ENCODE results near the gene PTPN14.
A peak's percentile ranks its signal among the peaks of the same experiment; 100 is the strongest.

The PTPN14 gene

DNA sequence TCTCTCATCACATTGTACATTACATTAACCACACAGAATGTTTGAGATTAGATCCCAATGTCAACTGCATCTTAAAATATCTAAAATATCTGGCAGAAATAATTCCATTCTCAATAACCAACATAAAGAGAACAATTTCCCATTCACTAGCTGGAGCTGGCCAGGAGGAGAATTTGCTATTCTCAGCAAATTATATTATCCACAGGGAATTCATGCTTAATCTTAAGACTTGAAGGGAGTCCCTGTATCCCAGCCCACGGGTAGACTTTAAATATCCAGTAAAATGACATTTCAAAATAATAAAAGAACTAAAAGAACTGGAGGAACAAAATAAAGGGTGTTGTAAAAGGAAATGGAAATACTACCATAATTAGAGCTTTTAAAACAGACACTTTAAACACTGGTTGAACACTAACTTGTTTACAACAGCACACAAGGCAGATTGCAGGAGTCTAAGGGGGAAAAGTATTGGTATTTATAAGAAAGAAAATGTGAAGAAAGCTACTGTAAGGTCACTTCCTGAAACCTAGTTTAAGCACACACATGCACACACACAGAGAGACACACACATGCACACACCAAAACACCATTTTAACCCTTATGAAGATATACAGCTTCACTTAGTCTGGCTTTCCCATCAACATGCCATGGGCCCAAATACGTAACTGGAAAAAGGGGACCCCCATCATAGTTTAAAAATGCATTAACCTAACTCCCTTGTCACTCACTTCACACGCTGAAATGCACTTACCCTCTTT, 107.0 kb downstream of the PTPN14 start:
- peaks cover 69% of the 10 kb centered on the region for H3K4me1 Mint-ChIP-seq (ENCODE audit: low read depth)
- H3K36me3 Mint-ChIP-seq (ENCODE audit: low read depth), result no peaks in the 10 kb centered on the region
- H3K27me3 Mint-ChIP-seq, result peaks cover 9% of the 10 kb centered on the region
- peak overlapping the region; percentile 51 for H3K27ac Mint-ChIP-seq
- no peak overlapping the region for H3K4me3 Mint-ChIP-seq
- peaks cover 2% of the 10 kb centered on the region for H3K9me3 Mint-ChIP-seq
- DNase-seq, result no peak

DNA sequence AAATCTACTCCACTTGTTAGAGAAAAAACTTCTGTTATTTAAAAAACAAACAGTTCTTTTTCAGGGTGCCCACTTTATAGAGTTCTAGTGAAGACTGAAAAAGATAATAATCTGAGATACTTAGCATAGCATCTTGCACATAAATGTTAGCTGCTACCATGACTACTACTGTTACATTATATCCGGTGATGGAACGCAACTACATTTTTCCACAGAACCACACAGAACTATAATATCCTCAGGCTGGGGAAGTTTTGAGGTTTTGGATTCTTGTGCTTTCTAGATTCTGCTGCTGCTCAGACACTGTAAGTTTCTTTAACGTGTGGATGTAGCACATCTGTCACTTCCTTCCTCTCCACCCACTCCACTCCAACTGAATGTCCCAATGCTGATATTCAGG, 110.3 kb downstream of the PTPN14 start:
- no peak overlapping the region for H3K4me3 Mint-ChIP-seq
- peaks cover 11% of the 10 kb centered on the region for H3K27me3 Mint-ChIP-seq
- DNase-seq, result no peak
- H3K9me3 Mint-ChIP-seq, result no peaks in the 10 kb centered on the region
- H3K27ac Mint-ChIP-seq, result peak overlapping the region; percentile 91
- H3K36me3 Mint-ChIP-seq (ENCODE audit: low read depth), result no peaks in the 10 kb centered on the region
- peaks cover 66% of the 10 kb centered on the region for H3K4me1 Mint-ChIP-seq (ENCODE audit: low read depth)

DNA sequence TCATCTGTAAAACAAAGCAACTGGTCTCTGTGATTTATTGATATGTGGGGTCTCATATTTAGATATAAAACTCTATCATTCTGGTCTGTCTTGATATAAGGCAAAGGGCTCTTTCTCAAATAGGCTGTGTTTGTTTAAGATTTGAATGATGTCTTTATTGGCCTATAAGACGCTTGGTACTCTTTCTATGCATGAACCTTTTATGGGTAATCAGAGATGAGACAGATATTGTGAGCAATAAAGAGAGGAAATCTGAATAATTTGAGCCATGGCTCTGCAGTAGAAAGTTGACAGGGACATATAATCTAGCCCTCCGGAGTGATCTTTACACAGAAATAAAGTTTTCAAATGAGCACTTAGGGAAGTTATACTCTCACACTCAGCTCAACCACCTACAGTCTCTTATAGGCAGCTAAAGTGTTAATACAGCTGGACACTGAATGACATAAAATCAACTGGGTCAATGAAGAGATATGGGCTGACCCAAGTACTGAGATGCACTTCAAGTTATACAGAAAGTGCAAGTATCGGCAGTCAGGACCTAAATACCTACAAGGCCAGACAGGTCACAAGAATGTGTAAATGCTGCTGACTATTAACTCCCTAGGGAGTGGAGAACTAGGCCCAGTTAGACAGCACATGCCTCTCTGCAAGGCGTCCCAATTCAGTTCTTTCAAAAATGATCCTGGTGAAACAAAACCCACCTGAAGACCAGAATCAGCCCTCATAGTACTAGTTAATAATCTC, 111.0 kb downstream of the PTPN14 start:
- H3K27me3 Mint-ChIP-seq, result peaks cover 11% of the 10 kb centered on the region
- H3K4me3 Mint-ChIP-seq, result peak overlapping the region; percentile 39
- H3K9me3 Mint-ChIP-seq, result no peaks in the 10 kb centered on the region
- H3K36me3 Mint-ChIP-seq (ENCODE audit: low read depth), result no peaks in the 10 kb centered on the region
- no peak for DNase-seq
- peaks cover 60% of the 10 kb centered on the region for H3K4me1 Mint-ChIP-seq (ENCODE audit: low read depth)
- peak overlapping the region; percentile 91 for H3K27ac Mint-ChIP-seq

DNA sequence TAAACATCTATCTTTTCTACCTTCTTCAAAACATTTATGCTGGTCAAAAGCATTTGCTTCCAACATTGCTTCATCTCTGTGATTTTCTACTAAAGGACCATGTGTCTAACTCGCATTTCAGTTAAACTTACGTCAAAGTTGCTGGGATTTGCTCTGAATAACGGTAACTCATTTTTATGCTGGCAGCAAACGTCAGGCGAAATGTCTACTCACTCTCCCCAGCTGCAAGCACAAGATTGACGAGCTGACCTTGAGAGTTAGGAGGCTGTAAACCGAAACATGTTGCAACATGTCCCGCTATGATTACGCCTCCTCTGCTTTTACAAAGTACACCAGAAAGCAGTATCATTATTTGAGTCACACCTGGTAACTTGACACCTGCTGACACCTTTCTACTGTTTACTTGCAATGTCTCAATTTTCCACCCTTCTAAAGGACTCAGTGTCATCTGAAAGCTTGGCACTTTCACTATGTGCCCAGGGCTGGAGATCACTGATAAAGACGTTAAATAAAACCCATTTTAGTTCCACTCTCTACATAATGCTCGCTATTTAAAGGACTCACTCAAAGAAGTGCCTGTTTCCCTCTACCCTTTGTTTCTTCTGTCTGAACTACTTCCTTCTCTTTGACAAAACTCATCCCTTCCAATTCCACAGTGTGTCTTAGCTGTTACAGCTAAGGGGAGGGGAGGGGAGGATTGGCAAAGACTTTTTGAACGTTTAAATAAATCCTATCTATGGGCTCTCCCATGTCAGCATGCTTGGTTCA, 111.9 kb downstream of the PTPN14 start:
- Mint-ChIP-seq H3K27ac (peak overlapping the region; percentile 91), H3K4me1 (ENCODE audit: low read depth) (peaks cover 52% of the 10 kb centered on the region), H3K27me3 (peaks cover 11% of the 10 kb centered on the region), H3K9me3 (no peaks in the 10 kb centered on the region), H3K4me3 (peak overlapping the region; percentile 43), H3K36me3 (ENCODE audit: low read depth) (no peaks in the 10 kb centered on the region)
- no peak for DNase-seq

DNA sequence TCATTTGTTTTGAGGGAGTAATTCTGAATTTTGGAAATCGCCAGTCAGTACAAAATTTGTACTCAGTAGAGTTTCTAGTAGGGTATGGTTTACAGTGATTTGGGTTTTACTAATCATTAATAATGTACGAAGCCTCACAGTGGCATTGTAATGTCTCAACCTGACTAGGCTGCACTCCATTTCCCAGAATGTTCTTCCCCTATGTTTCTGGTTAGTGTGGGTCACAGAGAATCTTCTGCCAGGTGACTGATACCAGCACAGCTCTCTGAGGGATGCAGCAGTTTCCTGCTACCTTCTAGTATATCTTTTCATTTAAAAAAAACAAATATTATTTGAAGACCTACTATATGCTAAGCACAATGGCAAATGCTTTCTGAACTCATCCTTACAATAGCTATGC, 112.9 kb downstream of the PTPN14 start:
- H3K4me3 Mint-ChIP-seq, result no peak overlapping the region
- H3K36me3 Mint-ChIP-seq (ENCODE audit: low read depth), result no peaks in the 10 kb centered on the region
- H3K9me3 Mint-ChIP-seq, result no peaks in the 10 kb centered on the region
- DNase-seq, result no peak
- peaks cover 10% of the 10 kb centered on the region for H3K27me3 Mint-ChIP-seq
- H3K27ac Mint-ChIP-seq, result peak overlapping the region; percentile 91
- peaks cover 46% of the 10 kb centered on the region for H3K4me1 Mint-ChIP-seq (ENCODE audit: low read depth)

DNA sequence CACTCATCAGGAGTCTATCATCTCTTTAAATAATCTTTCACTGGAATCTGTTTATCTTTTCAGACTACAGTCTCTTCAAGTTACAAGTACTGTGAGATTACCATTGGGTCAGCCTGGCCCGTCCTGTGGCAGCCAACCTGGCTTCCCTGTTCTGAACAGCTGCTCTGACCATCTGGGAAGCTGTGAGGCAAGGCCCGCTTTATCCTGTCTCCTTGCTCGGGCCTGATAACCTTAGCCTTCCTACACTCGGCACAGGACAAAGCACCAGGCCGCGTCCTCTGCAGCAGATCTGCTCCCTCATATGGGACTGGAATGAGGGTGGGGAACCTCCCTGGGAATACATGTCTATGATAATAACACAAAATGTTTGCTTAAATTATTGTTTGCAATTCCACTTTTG, 113.3 kb downstream of the PTPN14 start:
- no peaks in the 10 kb centered on the region for H3K9me3 Mint-ChIP-seq
- peak overlapping the region; percentile 91 for H3K27ac Mint-ChIP-seq
- H3K36me3 Mint-ChIP-seq (ENCODE audit: low read depth), result no peaks in the 10 kb centered on the region
- peaks cover 6% of the 10 kb centered on the region for H3K27me3 Mint-ChIP-seq
- H3K4me3 Mint-ChIP-seq, result no peak overlapping the region
- DNase-seq, result no peak
- peaks cover 43% of the 10 kb centered on the region for H3K4me1 Mint-ChIP-seq (ENCODE audit: low read depth)

DNA sequence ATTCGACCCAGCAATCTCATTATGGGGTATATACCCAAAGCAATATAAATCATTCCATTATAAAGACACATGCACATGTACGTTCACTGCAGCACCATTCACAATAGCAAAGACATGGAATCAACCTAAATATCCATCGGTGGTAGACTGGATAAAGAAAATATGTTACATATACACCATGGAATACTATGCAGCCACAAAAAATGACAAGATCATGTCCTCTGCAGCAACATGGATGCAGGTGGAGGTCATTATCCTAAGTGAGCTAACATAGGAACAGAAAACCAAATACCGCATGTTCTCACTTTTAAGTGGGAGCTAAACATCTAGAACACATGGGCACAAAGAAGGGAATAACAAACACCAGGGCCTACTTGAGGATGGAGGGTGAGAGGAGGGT, 115.5 kb downstream of the PTPN14 start:
- no peak overlapping the region for H3K27ac Mint-ChIP-seq

DNA sequence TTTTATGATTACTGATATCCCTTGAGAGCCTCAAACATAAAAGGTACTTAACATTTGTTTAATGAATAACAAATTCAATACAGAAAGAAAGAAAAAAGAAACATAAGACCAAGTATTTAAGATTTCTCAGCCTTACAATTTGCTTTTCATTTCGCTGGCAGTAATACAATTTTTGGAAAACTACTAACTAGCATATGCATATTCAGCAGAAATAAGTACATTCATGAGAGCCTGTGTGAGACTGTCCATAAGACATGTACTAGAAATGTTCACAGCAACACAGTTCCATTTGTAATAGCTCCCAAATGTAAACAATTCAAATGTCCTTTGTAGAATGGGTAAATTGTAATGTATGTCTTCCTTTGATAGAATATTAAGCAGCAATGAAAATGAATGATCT, 119.2 kb downstream of the PTPN14 start:
- Mint-ChIP-seq H3K36me3 (ENCODE audit: low read depth) (no peaks in the 10 kb centered on the region), H3K27ac (no peak overlapping the region), H3K27me3 (no peaks in the 10 kb centered on the region), H3K4me3 (no peak overlapping the region), H3K9me3 (no peaks in the 10 kb centered on the region), H3K4me1 (ENCODE audit: low read depth) (peaks cover 18% of the 10 kb centered on the region)
- no peak for DNase-seq

More for the DNA sequence above, 115.5 kb downstream of the PTPN14 start:
- Mint-ChIP-seq H3K27me3 (peaks cover 2% of the 10 kb centered on the region), H3K4me1 (ENCODE audit: low read depth) (peaks cover 34% of the 10 kb centered on the region), H3K4me3 (no peak overlapping the region), H3K36me3 (ENCODE audit: low read depth) (no peaks in the 10 kb centered on the region), H3K9me3 (no peaks in the 10 kb centered on the region)
- DNase-seq, result no peak

DNA sequence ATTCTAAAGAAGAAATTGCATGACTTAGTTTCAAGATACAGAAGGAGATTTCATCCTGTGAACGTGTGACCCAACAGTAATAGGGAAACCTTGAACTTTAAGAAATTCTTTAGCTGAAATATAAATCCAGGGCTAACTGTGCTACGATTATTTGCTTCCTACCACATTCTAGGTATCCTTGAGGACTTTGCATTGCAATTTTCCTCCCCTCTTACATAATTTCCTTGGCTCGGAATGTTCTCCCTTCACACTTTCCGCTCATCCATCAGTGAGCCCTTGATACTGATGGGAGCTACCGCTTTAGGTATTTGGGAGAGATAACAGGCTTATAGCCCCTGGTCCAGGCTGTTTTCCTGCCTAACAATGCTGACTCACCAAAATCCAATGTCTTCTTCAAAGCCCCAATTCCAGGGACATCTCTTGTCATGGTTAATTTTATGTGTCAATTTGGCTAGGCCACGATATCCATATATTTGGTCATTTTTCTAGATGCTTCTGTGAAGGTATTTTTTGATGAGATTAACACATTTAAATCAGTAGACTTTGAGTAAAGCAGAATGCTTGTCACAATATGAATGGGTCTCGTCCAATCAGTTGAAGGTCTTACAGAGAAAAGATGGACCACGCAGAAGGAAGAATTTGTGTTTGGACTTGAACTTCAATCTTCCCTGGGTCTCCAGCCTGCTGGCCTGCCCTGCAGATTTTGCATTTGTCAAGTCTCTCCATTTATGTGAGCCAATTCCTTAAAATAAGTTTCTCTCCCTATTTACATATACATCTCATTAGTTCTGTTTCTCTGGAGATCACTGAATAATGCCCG, 121.2 kb downstream of the PTPN14 start:
- DNase-seq, result no peak
- Mint-ChIP-seq H3K36me3 (ENCODE audit: low read depth) (no peaks in the 10 kb centered on the region), H3K27ac (no peak overlapping the region), H3K4me1 (ENCODE audit: low read depth) (peaks cover 26% of the 10 kb centered on the region), H3K27me3 (no peaks in the 10 kb centered on the region), H3K9me3 (no peaks in the 10 kb centered on the region), H3K4me3 (no peak overlapping the region)

DNA sequence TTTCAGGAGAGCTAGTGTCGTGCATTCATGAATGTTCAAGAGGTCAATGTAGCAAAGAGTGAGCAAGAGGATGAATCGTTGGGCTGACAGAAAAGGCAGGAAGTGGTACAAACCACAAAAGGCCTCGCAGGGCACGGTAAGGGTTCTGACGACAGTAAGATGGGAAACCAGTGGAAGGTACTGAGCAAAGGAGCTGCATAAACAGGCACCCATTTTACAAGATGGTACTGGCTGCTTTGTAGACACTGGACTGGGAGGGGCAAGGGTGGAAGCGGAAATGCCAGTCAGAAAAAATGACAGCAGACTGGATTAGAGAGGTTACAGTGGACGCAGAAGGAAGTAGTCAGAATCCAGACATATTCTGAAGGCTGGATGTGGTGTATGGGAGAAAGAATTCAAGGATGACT, 123.5 kb downstream of the PTPN14 start:
- H3K4me1 Mint-ChIP-seq (ENCODE audit: low read depth), result peaks cover 26% of the 10 kb centered on the region
- H3K9me3 Mint-ChIP-seq, result no peaks in the 10 kb centered on the region
- H3K27ac Mint-ChIP-seq, result peak overlapping the region; percentile 92
- no peaks in the 10 kb centered on the region for H3K27me3 Mint-ChIP-seq
- DNase-seq, result peak; percentile 58
- H3K36me3 Mint-ChIP-seq (ENCODE audit: low read depth), result no peaks in the 10 kb centered on the region
- H3K4me3 Mint-ChIP-seq, result peak overlapping the region; percentile 52

DNA sequence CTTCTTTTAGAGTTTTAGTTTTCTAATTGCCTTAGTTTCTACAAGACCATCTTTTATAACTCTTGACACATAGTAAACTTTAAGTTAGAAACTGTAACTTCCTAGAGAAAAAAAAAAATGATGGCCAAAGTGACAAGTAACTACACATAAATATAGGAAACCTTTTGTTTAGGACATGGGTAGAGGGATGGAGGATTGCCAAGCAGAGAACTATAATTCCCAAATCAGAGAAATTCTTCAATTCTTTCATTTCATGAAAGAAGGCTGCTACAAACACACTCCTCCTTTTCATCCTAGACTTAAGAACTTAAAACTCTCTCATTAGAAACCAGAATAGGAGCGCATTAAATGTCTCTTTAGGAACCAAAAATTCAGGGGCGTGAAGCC, 125.0 kb downstream of the PTPN14 start:
- Mint-ChIP-seq H3K4me1 (ENCODE audit: low read depth) (peaks cover 26% of the 10 kb centered on the region), H3K4me3 (no peak overlapping the region), H3K9me3 (peaks cover 4% of the 10 kb centered on the region), H3K27ac (no peak overlapping the region), H3K27me3 (no peaks in the 10 kb centered on the region), H3K36me3 (ENCODE audit: low read depth) (no peaks in the 10 kb centered on the region)
- DNase-seq, result no peak

DNA sequence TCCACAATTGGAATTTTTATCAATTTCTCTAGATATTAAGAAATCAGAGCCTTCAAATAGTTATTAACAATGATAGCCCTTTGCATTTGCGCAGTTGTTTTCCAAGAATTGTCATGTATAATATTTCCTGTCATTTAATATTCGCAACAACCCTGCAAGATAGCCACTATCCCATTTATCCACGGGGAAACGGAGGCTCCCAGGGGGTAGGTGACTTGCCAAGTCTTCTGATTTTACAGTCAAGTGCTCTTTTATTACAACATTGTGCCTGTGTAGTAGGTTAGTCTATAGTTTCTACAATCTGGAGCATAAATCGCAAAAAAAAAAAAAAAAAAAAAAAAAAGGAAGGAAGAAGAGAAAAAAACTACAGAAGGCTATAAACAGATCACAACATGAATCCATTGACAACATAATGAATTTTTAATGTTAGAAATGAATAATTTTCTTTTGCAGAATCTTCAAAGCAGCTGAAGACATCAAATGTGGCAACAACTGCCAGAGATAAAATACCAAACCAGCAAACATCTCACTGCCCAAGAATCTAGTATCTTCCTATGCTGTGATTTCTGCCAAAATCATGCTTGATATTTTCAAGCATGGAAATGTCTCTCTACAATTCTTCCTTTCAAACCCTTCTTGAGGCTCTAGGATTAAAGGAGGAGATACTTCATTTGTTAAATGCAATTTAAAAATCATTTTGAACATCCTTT, 125.5 kb downstream of the PTPN14 start:
- no peak for DNase-seq
- Mint-ChIP-seq H3K36me3 (ENCODE audit: low read depth) (no peaks in the 10 kb centered on the region), H3K4me1 (ENCODE audit: low read depth) (peaks cover 26% of the 10 kb centered on the region), H3K9me3 (peaks cover 4% of the 10 kb centered on the region), H3K27ac (no peak overlapping the region), H3K4me3 (no peak overlapping the region), H3K27me3 (no peaks in the 10 kb centered on the region)

DNA sequence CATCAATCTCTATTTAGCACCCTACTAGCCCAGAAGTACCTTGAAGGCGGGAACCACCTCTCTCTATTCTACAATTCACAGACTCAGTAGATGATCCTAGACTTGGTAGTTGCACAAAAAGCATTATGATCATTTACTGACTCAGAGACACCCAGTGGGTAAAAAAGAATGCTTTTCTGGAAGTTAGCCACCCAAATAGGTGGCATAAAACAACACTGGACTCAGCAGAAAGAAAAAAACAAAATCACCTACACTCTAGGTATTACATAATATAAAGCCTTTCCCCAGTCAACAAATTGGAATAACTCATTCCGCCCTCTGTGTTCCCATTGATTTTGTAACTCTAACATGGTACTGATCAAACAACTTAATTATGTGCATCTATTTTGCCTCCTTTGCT, 126.3 kb downstream of the PTPN14 start:
- H3K36me3 Mint-ChIP-seq (ENCODE audit: low read depth), result no peaks in the 10 kb centered on the region
- peaks cover 4% of the 10 kb centered on the region for H3K9me3 Mint-ChIP-seq
- H3K4me1 Mint-ChIP-seq (ENCODE audit: low read depth), result peaks cover 26% of the 10 kb centered on the region
- H3K27me3 Mint-ChIP-seq, result no peaks in the 10 kb centered on the region
- no peak overlapping the region for H3K4me3 Mint-ChIP-seq
- DNase-seq, result no peak
- H3K27ac Mint-ChIP-seq, result no peak overlapping the region

DNA sequence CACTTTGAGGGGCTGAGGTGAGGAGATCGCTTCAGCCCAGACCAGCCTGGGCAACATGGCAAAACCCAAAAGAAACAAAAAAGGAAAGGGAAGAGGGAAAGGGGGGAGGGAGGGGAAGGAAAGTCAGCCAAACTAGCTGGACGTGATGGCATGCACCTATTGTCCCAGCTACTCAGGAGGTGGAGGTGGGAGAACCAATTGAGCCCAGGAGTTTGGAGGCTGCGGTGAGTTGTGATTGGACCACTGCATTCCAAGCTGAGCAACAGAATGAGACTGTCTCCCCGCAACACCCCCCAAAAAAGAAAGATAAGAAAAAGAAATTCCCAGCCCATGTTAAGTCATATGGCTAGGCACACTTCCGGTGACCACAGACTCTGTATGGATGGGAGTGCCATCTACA, 128.4 kb downstream of the PTPN14 start:
- H3K27me3 Mint-ChIP-seq, result no peaks in the 10 kb centered on the region
- H3K9me3 Mint-ChIP-seq, result peaks cover 4% of the 10 kb centered on the region
- H3K4me3 Mint-ChIP-seq, result no peak overlapping the region
- no peaks in the 10 kb centered on the region for H3K36me3 Mint-ChIP-seq (ENCODE audit: low read depth)
- no peak for DNase-seq
- no peak overlapping the region for H3K27ac Mint-ChIP-seq
- H3K4me1 Mint-ChIP-seq (ENCODE audit: low read depth), result peaks cover 21% of the 10 kb centered on the region
